HG02798 (cell line): ENCODE measurements around the gene C11orf97.
A peak's percentile ranks its signal among the peaks of the same experiment; 100 is the strongest.

ENCODE experiments used
- ATAC-seq: cut with Tn5 transposase; IDR thresholded peaks from one replicate; pipeline ENCODE4 v1.9.1; 2021; ENCODE audit warnings: mild to moderate bottlenecking; ENCODE audit not compliant: unreplicated experiment, poor library complexity

C11orf97 gene

GRCh38 chr11:94524341-94524740 is 12.1 kb downstream of the C11orf97 start:
- ATAC-seq = no peak

GRCh38 chr11:94525546-94526324 is 13.5 kb downstream of the C11orf97 start:
- ATAC-seq = no peak

- ATAC-seq = no peak
Observed at GRCh38 chr11:94526645-94527438, 14.6 kb downstream of the C11orf97 start.

- ATAC-seq = no peak
Observed at GRCh38 chr11:94528551-94528950, 16.3 kb downstream of the C11orf97 start.

- ATAC-seq = no peak
Observed at GRCh38 chr11:94532211-94532610, 19.9 kb downstream of the C11orf97 start.

- ATAC-seq = no peak
Observed at GRCh38 chr11:94533206-94533605, 20.9 kb downstream of the C11orf97 start.

- ATAC-seq = no peak
Observed at GRCh38 chr11:94533696-94534630, 21.7 kb downstream of the C11orf97 start.

GRCh38 chr11:94536386-94536785 is 24.1 kb downstream of the C11orf97 start:
- no peak for ATAC-seq

GRCh38 chr11:94537031-94537600 is 24.9 kb downstream of the C11orf97 start:
- no peak for ATAC-seq

- ATAC-seq = no peak
Observed at GRCh38 chr11:94539420-94539819, 27.2 kb downstream of the C11orf97 start.

GRCh38 chr11:94543695-94544645 is 31.7 kb downstream of the C11orf97 start, which contains the start of gene FUT4:
Gene FUT4, plus strand, starts transcription at chr11:94543921. Its CDS starts 213 bp downstream, at chr11:94544134.
- ATAC-seq = peak; percentile 90

GRCh38 chr11:94544646-94545263 is 32.5 kb downstream of the C11orf97 start:
- ATAC-seq = no peak

- no peak for ATAC-seq
Observed at GRCh38 chr11:94545264-94546161, 33.3 kb downstream of the C11orf97 start.

GRCh38 chr11:94546162-94546470 is 33.9 kb downstream of the C11orf97 start:
- no peak for ATAC-seq

GRCh38 chr11:94546886-94547285 is 34.6 kb downstream of the C11orf97 start:
- no peak for ATAC-seq

GRCh38 chr11:94549146-94549545 is 36.9 kb downstream of the C11orf97 start:
- no peak for ATAC-seq

GRCh38 chr11:94550513-94550912 is 38.3 kb downstream of the C11orf97 start:
- ATAC-seq = peak; percentile 54

GRCh38 chr11:94553938-94554337 is 41.7 kb downstream of the C11orf97 start:
- ATAC-seq = no peak
